Mucosa of rectum (tissue), 2 donors: Measurements from ENCODE around the gene TEF.

ENCODE experiments used
- H3K27ac ChIP-seq, 2 donors: one replicate each; pipeline ENCODE4 v1.7.0; 2013; ENCODE audit warnings: inconsistent platforms in 2 of 2, low read depth in 2 of 2, low read length in 2 of 2
- H3K27me3 ChIP-seq, 2 donors: one replicate each; pipeline ENCODE4 v1.7.0; 2013; ENCODE audit warnings: low read length in 2 of 2; ENCODE audit not compliant: control insufficient read depth in 2 of 2, insufficient read depth in 2 of 2
- H3K36me3 ChIP-seq, 2 donors: one replicate each; pipeline ENCODE4 v1.7.0; 2013; ENCODE audit warnings: low read length in 2 of 2; ENCODE audit not compliant: control insufficient read depth in 2 of 2, insufficient read depth in 2 of 2
- H3K4me1 ChIP-seq, 2 donors: one replicate each; pipeline ENCODE4 v1.7.0; 2013; ENCODE audit warnings: low read length in 2 of 2, mild to moderate bottlenecking in 1 of 2; ENCODE audit not compliant: control insufficient read depth in 2 of 2, insufficient read depth in 2 of 2
- H3K4me3 ChIP-seq, 2 donors: one replicate each; pipeline ENCODE4 v1.7.0; 2013; ENCODE audit warnings: low read length in 2 of 2
- H3K9ac ChIP-seq, 2 donors: one replicate each; pipeline ENCODE4 v1.7.0; 2013; ENCODE audit warnings: low read length in 2 of 2, low read depth in 1 of 2, mild to moderate bottlenecking in 1 of 2
- H3K9me3 ChIP-seq, 2 donors: one replicate each; pipeline ENCODE4 v1.7.0; 2013; ENCODE audit warnings: low read length in 2 of 2; ENCODE audit not compliant: control insufficient read depth in 2 of 2
- donor health status: healthy.
- donor health status: Normal muscosa, but diverticular disease.

The TEF gene

GRCh38 chr22:41341990-41342389 is 39.8 kb upstream of the TEF start:
- H3K4me3 ChIP-seq, result no peak overlapping the region
- H3K9ac ChIP-seq, result no peak overlapping the region
- no peak overlapping the region for H3K27ac ChIP-seq
- no peaks in the 10 kb centered on the region for H3K9me3 ChIP-seq
- no peaks in the 10 kb centered on the region for H3K27me3 ChIP-seq
- peaks cover 52 to 60% of the 10 kb centered on the region in 2 donors for H3K36me3 ChIP-seq
- no peaks in the 10 kb centered on the region for H3K4me1 ChIP-seq

- Histone ChIP-seq H3K27me3 (no peaks in the 10 kb centered on the region), H3K4me3 (no peak overlapping the region), H3K36me3 (peaks cover 63 to 72% of the 10 kb centered on the region in 2 donors), H3K4me1 (no peaks in the 10 kb centered on the region), H3K27ac (no peak overlapping the region), H3K9me3 (no peaks in the 10 kb centered on the region), H3K9ac (no peak overlapping the region)
Observed at GRCh38 chr22:41343300-41343699, 38.4 kb upstream of the TEF start.

- Histone ChIP-seq H3K4me1 (no peaks in the 10 kb centered on the region), H3K4me3 (no peak overlapping the region), H3K27ac (no peak overlapping the region), H3K36me3 (peaks cover 66 to 76% of the 10 kb centered on the region in 2 donors), H3K9ac (no peak overlapping the region), H3K9me3 (no peaks in the 10 kb centered on the region), H3K27me3 (no peaks in the 10 kb centered on the region)
Observed at GRCh38 chr22:41343717-41344116, 38.0 kb upstream of the TEF start.

GRCh38 chr22:41344189-41344788 is 37.5 kb upstream of the TEF start:
- H3K9ac ChIP-seq, result no peak overlapping the region
- H3K27ac ChIP-seq, result no peak overlapping the region

GRCh38 chr22:41345807-41346335 is 35.9 kb upstream of the TEF start:
- Histone ChIP-seq H3K4me1 (peaks cover 8% of the 10 kb centered on the region in 2 donors), H3K9me3 (no peaks in the 10 kb centered on the region), H3K4me3 (no peak overlapping the region), H3K9ac (no peak overlapping the region), H3K36me3 (peaks cover 57 to 77% of the 10 kb centered on the region in 2 donors), H3K27ac (no peak overlapping the region), H3K27me3 (no peaks in the 10 kb centered on the region)

More at GRCh38 chr22:41344189-41344788, 37.5 kb upstream of the TEF start:
- H3K9me3 ChIP-seq, result no peaks in the 10 kb centered on the region
- H3K4me3 ChIP-seq, result no peak overlapping the region
- no peaks in the 10 kb centered on the region for H3K27me3 ChIP-seq
- no peaks in the 10 kb centered on the region for H3K4me1 ChIP-seq
- H3K36me3 ChIP-seq, result peaks cover 66 to 77% of the 10 kb centered on the region in 2 donors

GRCh38 chr22:41347066-41347859 is 34.5 kb upstream of the TEF start:
- Histone ChIP-seq H3K36me3 (peaks cover 59 to 84% of the 10 kb centered on the region in 2 donors), H3K4me1 (peaks cover 8 to 9% of the 10 kb centered on the region in 2 donors), H3K9ac (no peak overlapping the region), H3K27me3 (no peaks in the 10 kb centered on the region), H3K4me3 (no peak overlapping the region), H3K27ac (no peak overlapping the region), H3K9me3 (no peaks in the 10 kb centered on the region)

- Histone ChIP-seq H3K27me3 (no peaks in the 10 kb centered on the region), H3K9me3 (no peaks in the 10 kb centered on the region), H3K27ac (no peak overlapping the region), H3K4me3 (no peak overlapping the region), H3K4me1 (peaks cover 8 to 9% of the 10 kb centered on the region in 2 donors), H3K9ac (no peak overlapping the region), H3K36me3 (peaks cover 54 to 76% of the 10 kb centered on the region in 2 donors)
Observed at GRCh38 chr22:41348964-41349484, 32.7 kb upstream of the TEF start.

- Histone ChIP-seq H3K36me3 (peaks cover 58 to 75% of the 10 kb centered on the region in 2 donors), H3K27me3 (no peaks in the 10 kb centered on the region), H3K9me3 (no peaks in the 10 kb centered on the region), H3K4me3 (no peak overlapping the region), H3K4me1 (peaks cover 8 to 9% of the 10 kb centered on the region in 2 donors), H3K27ac (peak overlapping the region; percentile 35 to 50), H3K9ac (no peak overlapping the region)
Observed at GRCh38 chr22:41350087-41350486, 31.7 kb upstream of the TEF start.

- H3K27ac ChIP-seq, result peak overlapping the region; percentile 35 to 50
- peaks cover 8 to 9% of the 10 kb centered on the region in 2 donors for H3K4me1 ChIP-seq
- no peaks in the 10 kb centered on the region for H3K9me3 ChIP-seq
- no peak overlapping the region for H3K4me3 ChIP-seq
- no peak overlapping the region for H3K9ac ChIP-seq
- H3K36me3 ChIP-seq, result peaks cover 60 to 78% of the 10 kb centered on the region in 2 donors
- no peaks in the 10 kb centered on the region for H3K27me3 ChIP-seq
Observed at GRCh38 chr22:41351011-41351410, 30.7 kb upstream of the TEF start.

GRCh38 chr22:41352058-41352457 is 29.7 kb upstream of the TEF start:
- Histone ChIP-seq H3K4me1 (peaks cover 8 to 9% of the 10 kb centered on the region in 2 donors), H3K4me3 (no peak overlapping the region), H3K27ac (no peak overlapping the region), H3K9me3 (no peaks in the 10 kb centered on the region), H3K27me3 (no peaks in the 10 kb centered on the region), H3K36me3 (peaks cover 61 to 80% of the 10 kb centered on the region in 2 donors), H3K9ac (no peak overlapping the region)
